Right atrium auricular region (tissue), 2 donors: ENCODE results near the gene PUS3. TPM values are rescaled to one million over a fixed set of nuclear protein-coding genes. Genes with fewer than 3 reads are reported as not detected.

Source experiments
- DNase-seq: peaks from one replicate; pipeline ENCODE4 v3.0.0-alpha.2; 2019; ENCODE audit warnings: low spot score
- H3K27ac ChIP-seq, 2 donors: fragments of 200-600 bp; sonication (generic); 1 replicate in 1 of 2; 2 replicates in 1 of 2; pipeline ENCODE4 v1.5.1; 2016 to 2019
- H3K27me3 ChIP-seq, 2 donors: fragments of 200-600 bp; sonication (generic); one replicate each; pipeline versions ENCODE4 v1.5.1 to v1.6.0; 2017 to 2019
- H3K36me3 ChIP-seq: fragments of 200-600 bp; sonication (generic); one replicate; pipeline ENCODE4 v1.5.1; 2016
- H3K4me1 ChIP-seq, 2 donors: fragments of 200-600 bp; sonication (generic); one replicate each; pipeline versions ENCODE4 v1.5.1 to v1.6.0; 2017 to 2019
- H3K4me3 ChIP-seq, 2 donors: fragments of 200-600 bp; sonication (generic); 1 replicate in 1 of 2; 2 replicates in 1 of 2; pipeline ENCODE4 v1.5.1; 2017 to 2019; ENCODE audit warnings: mild to moderate bottlenecking in 1 of 2, moderate library complexity in 1 of 2
- H3K9me3 ChIP-seq, 2 donors: fragments of 200-600 bp; sonication (generic); one replicate each; pipeline ENCODE4 v1.5.1; 2019
- CTCF ChIP-seq, 2 donors: fragments of 200-600 bp; sonication (generic); IDR thresholded peaks; one replicate each; pipeline ENCODE4 v1.5.1; 2019; ENCODE audit warnings: antibody characterized with exemption in 2 of 2
- total RNA-seq, 2 donors: library from RNA; depleted of rRNA; stranded (reverse); fragments of >200 nt; gene quantifications; one replicate each; pipeline ENCODE4 v1.1.0, GENCODE V29; 2016

Gene PUS3
- total RNA-seq, 2 donors from 2014 or later = 3.1 to 8.7 TPM

GRCh38 chr11:125931668-125932067, 28.7 kb upstream of the PUS3 start:
- Histone ChIP-seq H3K4me1 (no peaks in the 10 kb centered on the region), H3K27me3 (no peaks in the 10 kb centered on the region), H3K36me3 (no peaks in the 10 kb centered on the region), H3K27ac (no peak overlapping the region), H3K4me3 (no peak overlapping the region), H3K9me3 (no peaks in the 10 kb centered on the region)
- peak; percentile 7 for DNase-seq
- no peak for TF ChIP-seq CTCF (IDR thresholded peaks at IDR 0.05)

DNA sequence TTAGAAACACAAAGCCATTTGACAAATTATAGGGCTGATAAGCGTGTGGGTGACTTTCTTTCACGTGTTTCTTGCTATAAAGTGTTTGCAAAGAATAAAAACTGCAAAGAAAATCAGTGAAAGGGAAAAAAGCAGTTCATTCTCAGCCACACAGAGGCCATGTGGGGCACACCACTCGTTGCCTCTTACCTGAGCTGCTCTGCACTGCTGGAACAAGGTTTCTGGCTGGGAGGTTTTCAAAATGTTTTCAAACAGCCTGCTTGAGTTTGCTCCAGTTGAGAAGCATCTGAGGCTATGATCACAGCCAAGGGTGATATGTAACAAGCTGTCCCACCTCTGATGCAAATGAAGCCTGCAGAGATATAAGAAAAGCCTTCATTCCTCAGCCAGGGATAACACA, 28.1 kb upstream of the PUS3 start:
- no peak overlapping the region for H3K4me3 ChIP-seq
- no peak for TF ChIP-seq CTCF (IDR thresholded peaks at IDR 0.05)
- DNase-seq = no peak

GRCh38 chr11:125930076-125930450, 27.1 kb upstream of the PUS3 start:
- Histone ChIP-seq H3K36me3 (no peaks in the 10 kb centered on the region), H3K9me3 (no peaks in the 10 kb centered on the region), H3K27me3 (no peaks in the 10 kb centered on the region), H3K4me1 (no peaks in the 10 kb centered on the region), H3K27ac (no peak overlapping the region), H3K4me3 (no peak overlapping the region)
- no peak for DNase-seq
- TF ChIP-seq CTCF (IDR thresholded peaks at IDR 0.05) = no peak

More for the DNA sequence above, 28.1 kb upstream of the PUS3 start:
- Histone ChIP-seq H3K36me3 (no peaks in the 10 kb centered on the region), H3K27ac (no peak overlapping the region), H3K4me1 (no peaks in the 10 kb centered on the region), H3K9me3 (no peaks in the 10 kb centered on the region), H3K27me3 (no peaks in the 10 kb centered on the region)

DNA sequence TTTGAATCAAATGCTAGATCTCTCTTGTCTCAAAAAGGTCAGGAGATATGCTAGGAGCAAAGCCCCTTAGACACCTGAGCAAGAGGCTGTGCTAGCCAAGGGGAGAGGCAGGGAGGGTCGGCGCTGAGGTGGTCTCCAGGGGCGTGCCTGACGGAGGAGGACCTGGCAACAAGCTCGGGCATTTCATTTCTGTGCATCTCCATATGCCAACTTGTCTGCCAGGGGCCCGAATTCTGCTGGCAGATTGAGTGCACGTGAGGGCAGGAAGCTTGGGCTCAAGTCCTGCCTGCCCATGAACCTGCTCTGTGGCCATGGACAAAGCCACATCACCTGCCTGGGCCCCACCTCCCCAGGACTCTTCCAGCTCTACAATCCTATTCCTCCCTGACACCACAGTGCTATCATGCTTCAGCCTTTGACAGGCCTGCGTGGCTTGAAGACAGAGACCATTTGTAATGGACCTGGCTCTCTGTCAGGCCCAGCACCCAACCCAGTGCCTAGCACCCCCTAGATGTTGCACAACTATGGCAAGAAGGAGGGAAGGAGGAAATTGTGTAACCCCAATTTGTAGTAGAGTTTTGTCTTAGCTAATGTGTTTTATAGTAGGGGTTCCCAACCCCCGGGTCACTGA, 26.6 kb upstream of the PUS3 start:
- no peak for DNase-seq
- Histone ChIP-seq H3K4me1 (no peaks in the 10 kb centered on the region), H3K36me3 (no peaks in the 10 kb centered on the region), H3K27ac (no peak overlapping the region), H3K27me3 (no peaks in the 10 kb centered on the region), H3K4me3 (no peak overlapping the region), H3K9me3 (no peaks in the 10 kb centered on the region)
- TF ChIP-seq CTCF (IDR thresholded peaks at IDR 0.05) = no peak

GRCh38 chr11:125926682-125927081, 23.7 kb upstream of the PUS3 start:
- Histone ChIP-seq H3K27me3 (no peaks in the 10 kb centered on the region), H3K4me3 (no peak overlapping the region), H3K9me3 (no peaks in the 10 kb centered on the region), H3K27ac (no peak overlapping the region), H3K4me1 (no peaks in the 10 kb centered on the region), H3K36me3 (no peaks in the 10 kb centered on the region)
- peak; percentile 32 for DNase-seq
- TF ChIP-seq CTCF (IDR thresholded peaks at IDR 0.05) = no peak

GRCh38 chr11:125925804-125926203, 22.8 kb upstream of the PUS3 start:
- no peaks in the 10 kb centered on the region for H3K27me3 ChIP-seq
- no peaks in the 10 kb centered on the region for H3K9me3 ChIP-seq
- H3K4me3 ChIP-seq = no peak overlapping the region
- no peak for DNase-seq
- H3K36me3 ChIP-seq = no peaks in the 10 kb centered on the region
- no peaks in the 10 kb centered on the region for H3K4me1 ChIP-seq
- no peak for TF ChIP-seq CTCF (IDR thresholded peaks at IDR 0.05)
- no peak overlapping the region for H3K27ac ChIP-seq
